ENCODE results near the gene MTX1.
A peak's percentile ranks its signal among the peaks of the same experiment; 100 is the strongest.

MTX1 gene

DNA sequence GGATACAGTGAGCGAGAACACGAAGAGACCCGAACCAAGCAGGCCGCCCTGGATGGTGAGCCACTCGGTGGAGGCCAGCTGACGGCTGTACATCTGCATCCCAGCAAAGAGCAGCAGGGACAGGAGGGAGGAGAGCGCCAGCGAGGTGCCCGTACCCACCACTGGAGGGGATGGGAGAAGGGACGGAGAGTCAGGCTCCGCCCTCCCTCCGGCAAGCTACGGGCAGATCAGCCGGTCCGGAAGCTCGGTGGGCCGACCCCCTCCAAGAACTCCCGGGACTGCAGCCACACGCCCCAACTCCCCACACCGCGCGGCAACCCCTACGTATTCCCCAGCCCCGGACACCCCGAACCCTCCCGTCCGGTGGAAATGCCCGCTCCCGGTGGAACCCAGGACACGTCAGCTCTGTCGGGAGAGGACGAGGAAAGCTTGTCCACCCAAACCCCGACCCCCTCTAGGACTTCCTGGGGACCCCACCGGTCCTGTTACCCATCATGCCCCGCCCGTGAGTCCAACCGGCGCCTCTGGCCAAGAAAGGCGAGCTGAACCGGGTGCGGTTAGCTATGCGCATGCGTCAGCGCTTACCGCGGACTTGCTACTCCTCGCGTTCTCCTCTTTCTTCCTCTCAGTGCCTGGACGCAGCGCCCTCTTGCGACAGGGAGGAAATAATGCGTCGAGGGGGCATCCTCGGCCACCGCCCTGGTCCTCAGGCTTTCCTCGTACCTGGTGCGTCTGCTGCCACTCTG, 35.6 kb upstream of the MTX1 start, which contains the start of gene KRTCAP2:
Gene KRTCAP2 (minus strand): TSS at position 573 of the 746 bp plus-strand sequence. CDS start 80 bp downstream, at position 493.
- TF ChIP-seq, protein P1, sequence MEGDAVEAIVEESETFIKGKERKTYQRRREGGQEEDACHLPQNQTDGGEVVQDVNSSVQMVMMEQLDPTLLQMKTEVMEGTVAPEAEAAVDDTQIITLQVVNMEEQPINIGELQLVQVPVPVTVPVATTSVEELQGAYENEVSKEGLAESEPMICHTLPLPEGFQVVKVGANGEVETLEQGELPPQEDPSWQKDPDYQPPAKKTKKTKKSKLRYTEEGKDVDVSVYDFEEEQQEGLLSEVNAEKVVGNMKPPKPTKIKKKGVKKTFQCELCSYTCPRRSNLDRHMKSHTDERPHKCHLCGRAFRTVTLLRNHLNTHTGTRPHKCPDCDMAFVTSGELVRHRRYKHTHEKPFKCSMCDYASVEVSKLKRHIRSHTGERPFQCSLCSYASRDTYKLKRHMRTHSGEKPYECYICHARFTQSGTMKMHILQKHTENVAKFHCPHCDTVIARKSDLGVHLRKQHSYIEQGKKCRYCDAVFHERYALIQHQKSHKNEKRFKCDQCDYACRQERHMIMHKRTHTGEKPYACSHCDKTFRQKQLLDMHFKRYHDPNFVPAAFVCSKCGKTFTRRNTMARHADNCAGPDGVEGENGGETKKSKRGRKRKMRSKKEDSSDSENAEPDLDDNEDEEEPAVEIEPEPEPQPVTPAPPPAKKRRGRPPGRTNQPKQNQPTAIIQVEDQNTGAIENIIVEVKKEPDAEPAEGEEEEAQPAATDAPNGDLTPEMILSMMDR (IDR thresholded peaks at IDR 0.05; ENCODE audit: extremely low read depth, missing control alignments) = peak; percentile 95
- peak; percentile 97 for DNase-seq (ENCODE audit: low spot score)

DNA sequence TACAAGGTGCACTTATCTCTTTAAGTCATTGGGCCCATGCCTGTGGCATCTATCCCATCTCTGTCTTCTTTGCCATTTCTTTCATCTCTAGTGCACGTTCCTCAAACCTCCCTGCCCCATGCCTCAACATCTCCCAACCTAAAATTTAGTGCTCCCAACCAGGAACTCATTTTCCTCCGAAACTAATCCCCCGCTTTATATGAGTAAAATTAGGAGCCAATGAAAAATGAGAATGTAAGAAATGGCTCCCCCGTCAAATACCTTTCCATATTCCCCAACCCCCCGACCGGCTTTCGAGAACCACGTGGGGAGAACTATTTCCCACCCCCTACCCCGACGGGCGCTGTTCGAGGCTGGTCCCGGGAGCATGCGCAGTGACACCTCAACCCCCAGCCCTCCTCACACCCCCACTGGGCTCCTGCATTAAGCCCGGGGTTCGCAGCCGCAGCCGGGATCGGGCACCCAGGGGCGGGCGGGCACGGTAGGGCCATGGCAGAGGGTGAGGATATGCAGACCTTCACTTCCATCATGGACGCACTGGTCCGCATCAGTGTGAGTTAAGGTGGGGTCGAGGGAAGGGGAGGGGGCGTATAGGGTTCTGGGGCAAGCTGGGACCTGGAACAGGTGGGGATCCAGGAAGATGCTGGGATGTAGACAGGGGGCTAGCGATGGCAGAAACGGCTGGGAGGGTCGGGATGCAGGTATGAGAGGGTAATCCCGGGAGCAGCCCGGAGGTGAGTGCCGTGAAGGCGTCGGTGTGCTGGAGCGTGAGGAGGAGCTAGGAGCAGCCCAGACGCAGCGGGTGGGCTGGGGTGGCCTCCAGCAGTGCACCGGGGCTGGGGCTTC, 34.8 kb upstream of the MTX1 start, which contains the start of gene TRIM46:
Gene TRIM46 (plus strand): TSS at position 372 of the 846 bp plus-strand sequence. CDS start 118 bp downstream, at position 490.
- TF ChIP-seq, protein P1 (IDR thresholded peaks at IDR 0.05; ENCODE audit: extremely low read depth, missing control alignments) = no peak
- DNase-seq (ENCODE audit: low spot score) = peak; percentile 81

DNA sequence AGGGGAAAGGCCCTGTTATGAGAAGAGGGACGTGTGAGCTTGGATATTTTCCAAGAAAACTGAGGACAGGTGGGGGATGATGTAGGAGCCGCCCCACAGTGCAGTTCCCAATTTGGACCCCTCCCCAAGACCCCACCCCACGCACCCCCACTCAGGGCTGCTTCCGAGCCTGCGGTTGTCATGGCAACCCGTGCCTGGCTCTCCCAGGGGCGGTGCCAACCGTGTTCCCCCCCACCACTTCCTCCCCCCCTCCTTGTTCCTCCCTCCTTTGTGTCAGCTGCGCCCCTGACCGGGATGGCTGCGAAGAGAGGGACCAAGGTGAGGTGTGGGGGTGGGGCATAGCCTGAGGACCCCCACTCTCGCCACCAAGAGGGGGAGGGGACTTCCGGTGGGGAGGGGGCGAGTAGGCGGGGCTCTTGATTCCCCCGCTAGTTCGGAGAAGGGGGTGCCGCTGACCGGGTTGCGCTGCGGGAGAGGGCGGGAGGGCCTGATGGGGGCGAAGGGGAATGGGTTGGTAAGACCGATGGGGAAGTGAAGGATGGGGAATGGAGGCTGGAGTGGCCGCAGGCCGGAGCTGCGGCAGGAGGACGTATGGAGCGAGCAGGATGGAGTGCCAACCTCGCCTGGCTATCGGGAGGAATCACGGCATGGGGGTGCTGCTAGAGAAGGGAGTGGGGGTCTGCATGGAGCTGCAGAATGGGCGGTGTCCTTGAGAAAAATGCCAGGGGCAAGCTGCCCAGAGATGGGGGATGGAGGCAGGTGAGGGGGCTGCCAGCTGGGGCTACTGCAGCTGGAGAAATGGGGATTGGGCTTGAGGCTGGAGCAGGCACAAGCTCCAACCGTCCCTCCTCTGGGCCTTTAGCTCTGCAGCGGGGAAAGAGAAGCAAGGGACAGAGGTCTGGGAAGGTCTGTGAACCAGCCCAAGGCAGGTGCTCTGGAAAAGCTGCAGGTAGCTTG, 33.9 kb upstream of the MTX1 start:
- DNase-seq (ENCODE audit: low spot score) = peak; percentile 36

DNA sequence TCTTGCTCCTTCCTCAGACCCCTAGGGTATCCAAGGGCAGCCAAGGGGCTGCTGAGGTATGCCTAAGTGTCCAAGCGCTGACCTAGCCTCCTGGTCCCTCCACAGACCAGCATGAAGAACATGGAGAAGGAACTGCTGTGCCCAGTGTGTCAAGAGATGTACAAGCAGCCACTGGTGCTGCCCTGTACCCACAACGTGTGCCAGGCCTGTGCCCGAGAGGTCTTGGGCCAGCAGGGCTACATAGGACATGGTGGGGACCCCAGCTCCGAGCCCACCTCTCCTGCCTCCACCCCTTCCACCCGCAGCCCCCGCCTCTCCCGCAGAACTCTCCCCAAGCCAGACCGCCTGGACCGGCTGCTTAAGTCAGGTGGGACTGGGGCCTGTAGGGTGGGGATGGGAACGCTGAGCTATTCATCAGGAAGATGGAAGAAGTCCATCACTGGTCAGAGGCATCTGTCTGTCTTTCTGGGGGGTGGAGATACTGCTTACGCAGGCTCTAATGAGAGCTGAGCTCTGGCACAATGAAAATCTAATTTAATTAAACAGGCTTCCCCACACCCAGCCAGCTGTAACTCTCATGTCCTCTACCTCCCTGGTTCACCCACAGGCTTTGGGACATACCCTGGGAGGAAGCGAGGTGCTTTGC, 33.1 kb upstream of the MTX1 start:
- peak; percentile 14 for DNase-seq (ENCODE audit: low spot score)

More for the DNA sequence above, 33.9 kb upstream of the MTX1 start:
- TF ChIP-seq, protein P1 (IDR thresholded peaks at IDR 0.05; ENCODE audit: extremely low read depth, missing control alignments) = no peak

DNA sequence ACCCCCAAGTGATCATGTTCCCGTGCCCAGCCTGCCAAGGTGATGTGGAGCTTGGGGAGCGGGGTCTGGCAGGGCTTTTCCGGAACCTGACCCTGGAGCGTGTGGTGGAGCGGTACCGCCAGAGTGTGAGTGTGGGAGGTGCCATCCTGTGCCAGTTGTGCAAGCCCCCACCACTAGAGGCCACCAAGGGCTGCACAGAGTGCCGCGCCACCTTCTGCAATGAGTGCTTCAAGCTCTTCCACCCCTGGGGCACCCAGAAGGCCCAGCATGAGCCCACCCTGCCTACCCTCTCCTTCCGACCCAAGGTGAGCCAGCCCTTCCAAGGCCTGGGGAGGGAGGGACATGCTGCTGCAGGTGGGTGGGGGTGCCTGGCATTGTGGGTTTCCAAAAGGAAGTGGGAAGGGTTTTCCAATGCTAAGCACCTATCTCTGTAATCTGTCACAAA, 32.5 kb upstream of the MTX1 start:
- TF ChIP-seq, protein P1 (IDR thresholded peaks at IDR 0.05; ENCODE audit: extremely low read depth, missing control alignments) = no peak

More for the DNA sequence above, 33.1 kb upstream of the MTX1 start:
- TF ChIP-seq, protein P1 (IDR thresholded peaks at IDR 0.05; ENCODE audit: extremely low read depth, missing control alignments) = no peak

DNA sequence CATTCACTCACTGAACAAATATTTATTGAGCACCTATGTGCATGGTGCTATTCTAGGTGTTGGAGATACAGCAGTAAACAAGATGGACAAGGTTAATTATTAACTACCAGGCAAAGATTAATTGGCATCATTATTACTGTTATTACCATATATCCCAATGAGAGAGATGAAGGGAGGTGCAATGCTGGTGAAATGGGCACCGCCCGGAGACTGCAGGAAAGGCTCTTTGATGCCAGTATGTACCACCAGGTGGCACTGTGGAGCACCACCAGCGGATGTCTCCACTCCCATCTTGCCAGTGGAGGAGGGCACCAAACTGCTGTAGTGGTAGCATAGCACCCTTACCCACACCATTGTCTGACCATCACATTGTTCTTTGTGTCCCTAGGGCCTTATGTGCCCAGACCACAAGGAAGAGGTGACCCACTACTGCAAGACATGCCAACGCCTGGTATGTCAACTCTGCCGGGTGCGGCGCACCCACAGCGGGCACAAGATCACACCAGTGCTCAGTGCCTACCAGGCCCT, 31.9 kb upstream of the MTX1 start:
- DNase-seq (ENCODE audit: low spot score) = peak; percentile 94
- TF ChIP-seq, protein P1 (IDR thresholded peaks at IDR 0.05; ENCODE audit: extremely low read depth, missing control alignments) = peak; percentile 71

More for the DNA sequence above, 32.5 kb upstream of the MTX1 start:
- no peak for DNase-seq (ENCODE audit: low spot score)

Measured in GM20000 (cell line).